ENCODE results near the gene ZNF683.
"Not testable (repeated sequence)": the region's sequence is repeated elsewhere in the genome, so short reads cannot be mapped to it uniquely, and the experiment has no call there.

ZNF683 gene

GRCh38 chr1:26389604-26390247, 17.2 kb upstream of the ZNF683 start:
- no peak for DNase-seq (ENCODE audit: low read depth)
- no peak overlapping the region for H3K4me3 ChIP-seq (ENCODE audit: low read depth, low read length)
- no peak for TF ChIP-seq POLR2A (IDR thresholded peaks at IDR 0.05; ENCODE audit: extremely low read depth, insufficient read length)
- TF ChIP-seq MYC (IDR thresholded peaks at IDR 0.05; ENCODE audit: low read depth, low read length): no peak
- no peak for TF ChIP-seq CTCF (IDR thresholded peaks at IDR 0.05; ENCODE audit: low read depth, low read length)
- no peak for TF ChIP-seq MAX (IDR thresholded peaks at IDR 0.05; ENCODE audit: low read depth, low read length)

- no peak overlapping the region for H3K4me3 ChIP-seq (ENCODE audit: low read depth, low read length)
- no peak for DNase-seq (ENCODE audit: low read depth)
- TF ChIP-seq MYC (IDR thresholded peaks at IDR 0.05; ENCODE audit: low read depth, low read length): no peak
- TF ChIP-seq CTCF (IDR thresholded peaks at IDR 0.05; ENCODE audit: low read depth, low read length): no peak
- no peak for TF ChIP-seq POLR2A (IDR thresholded peaks at IDR 0.05; ENCODE audit: extremely low read depth, insufficient read length)
- TF ChIP-seq MAX (IDR thresholded peaks at IDR 0.05; ENCODE audit: low read depth, low read length): no peak
These were observed 16.4 kb upstream of the ZNF683 start for GRCh38 chr1:26388791-26389445.

- peak; percentile 65 for DNase-seq (ENCODE audit: low read depth)
- TF ChIP-seq CTCF (IDR thresholded peaks at IDR 0.05; ENCODE audit: low read depth, low read length) (no peak), MAX (IDR thresholded peaks at IDR 0.05; ENCODE audit: low read depth, low read length) (no peak), MYC (IDR thresholded peaks at IDR 0.05; ENCODE audit: low read depth, low read length) (no peak), POLR2A (IDR thresholded peaks at IDR 0.05; ENCODE audit: extremely low read depth, insufficient read length) (no peak)
- no peak overlapping the region for H3K4me3 ChIP-seq (ENCODE audit: low read depth, low read length)
These were observed 14.9 kb upstream of the ZNF683 start for GRCh38 chr1:26387447-26387846.

- not testable (repeated sequence) for H3K4me3 ChIP-seq (ENCODE audit: low read depth, low read length); DNase-seq (ENCODE audit: low read depth)
These were observed 12.5 kb upstream of the ZNF683 start for GRCh38 chr1:26385063-26385462.

- no peak overlapping the region for H3K4me3 ChIP-seq (ENCODE audit: low read depth, low read length)
- DNase-seq (ENCODE audit: low read depth): no peak
- TF ChIP-seq MYC (IDR thresholded peaks at IDR 0.05; ENCODE audit: low read depth, low read length): no peak
- no peak for TF ChIP-seq CTCF (IDR thresholded peaks at IDR 0.05; ENCODE audit: low read depth, low read length)
- no peak for TF ChIP-seq MAX (IDR thresholded peaks at IDR 0.05; ENCODE audit: low read depth, low read length)
- no peak for TF ChIP-seq POLR2A (IDR thresholded peaks at IDR 0.05; ENCODE audit: extremely low read depth, insufficient read length)
These were observed 11.5 kb upstream of the ZNF683 start for GRCh38 chr1:26384076-26384475.

- TF ChIP-seq MAX (IDR thresholded peaks at IDR 0.05; ENCODE audit: low read depth, low read length) (no peak), MYC (IDR thresholded peaks at IDR 0.05; ENCODE audit: low read depth, low read length) (no peak), POLR2A (IDR thresholded peaks at IDR 0.05; ENCODE audit: extremely low read depth, insufficient read length) (no peak), CTCF (IDR thresholded peaks at IDR 0.05; ENCODE audit: low read depth, low read length) (no peak)
- H3K4me3 ChIP-seq (ENCODE audit: low read depth, low read length): no peak overlapping the region
These were observed 6.3 kb upstream of the ZNF683 start for GRCh38 chr1:26378879-26379251.

More at GRCh38 chr1:26378879-26379251, 6.3 kb upstream of the ZNF683 start:
- no peak for DNase-seq (ENCODE audit: low read depth)

Measured in NB4 (cell line).